HG03460 (cell line): ENCODE data around the gene CYS1.
"Not testable (repeated sequence)": the region's sequence is repeated elsewhere in the genome, so short reads cannot be mapped to it uniquely, and the experiment has no call there.

ENCODE experiments used
- ATAC-seq: cut with Tn5 transposase; IDR thresholded peaks from one replicate; pipeline ENCODE4 v1.9.1; 2021; ENCODE audit not compliant: unreplicated experiment

Gene CYS1

GRCh38 chr2:10016001-10016801, 64.0 kb downstream of the CYS1 start:
- no peak for ATAC-seq

- ATAC-seq, result not testable (repeated sequence)
These were observed 64.7 kb downstream of the CYS1 start for GRCh38 chr2:10015376-10015989.

- no peak for ATAC-seq
These were observed 65.6 kb downstream of the CYS1 start for GRCh38 chr2:10014418-10015190.

GRCh38 chr2:10013651-10014417, 66.4 kb downstream of the CYS1 start:
- not testable (repeated sequence) for ATAC-seq

- no peak for ATAC-seq
These were observed 67.2 kb downstream of the CYS1 start for GRCh38 chr2:10012963-10013461.

GRCh38 chr2:10012366-10012962, 67.7 kb downstream of the CYS1 start:
- ATAC-seq, result not testable (repeated sequence)

GRCh38 chr2:10011606-10012325, 68.4 kb downstream of the CYS1 start:
- ATAC-seq, result not testable (repeated sequence)

GRCh38 chr2:10010861-10011605, 69.2 kb downstream of the CYS1 start:
- ATAC-seq, result not testable (repeated sequence)

- no peak for ATAC-seq
These were observed 70.1 kb downstream of the CYS1 start for GRCh38 chr2:10009811-10010781.

GRCh38 chr2:10009271-10009810, 70.9 kb downstream of the CYS1 start:
- no peak for ATAC-seq

GRCh38 chr2:10008809-10009176, 71.4 kb downstream of the CYS1 start:
- no peak for ATAC-seq

- ATAC-seq, result no peak
These were observed 72.0 kb downstream of the CYS1 start for GRCh38 chr2:10007921-10008808.

GRCh38 chr2:10007435-10007834, 72.8 kb downstream of the CYS1 start:
- ATAC-seq, result no peak
